Prostate gland (tissue), 2 donors: ENCODE results near the gene WDR18. TPM values are rescaled to one million over a fixed set of nuclear protein-coding genes. Genes with fewer than 3 reads are reported as not detected.

Experiments used
- DNase-seq: peaks from one replicate; pipeline ENCODE4 v3.0.0-alpha.2; 2019; ENCODE audit warnings: low spot score
- H3K27ac ChIP-seq, 2 donors: fragments of 200-600 bp; sonication (generic); 2 replicates each; pipeline ENCODE4 v1.5.1; 2017 to 2019
- H3K27me3 ChIP-seq: fragments of 200-600 bp; sonication (generic); replicated peaks from 2 replicates; pipeline ENCODE4 v1.5.1; 2019; ENCODE audit not compliant: insufficient read depth
- H3K36me3 ChIP-seq, 2 donors: fragments of 200-600 bp; sonication (generic); 1 replicate in 1 of 2; 2 replicates in 1 of 2; pipeline versions ENCODE4 v1.5.1 to v1.8.1; 2017 to 2019
- H3K4me1 ChIP-seq: fragments of 200-600 bp; sonication (generic); replicated peaks from 2 replicates; pipeline ENCODE4 v1.5.1; 2019
- H3K4me3 ChIP-seq, 2 donors: fragments of 200-600 bp; sonication (generic); 2 replicates each; pipeline ENCODE4 v1.5.1; 2017 to 2019
- H3K9me3 ChIP-seq: fragments of 200-600 bp; sonication (generic); 2 replicates; pipeline ENCODE4 v1.5.1; 2017
- CTCF ChIP-seq, 4 experiments: fragments of 200-600 bp in 2 of 4; fragments of 450-650 bp in 2 of 4; sonication (generic) in 2 of 4; IDR thresholded peaks; 1 replicate in 3 of 4; 2 replicates in 1 of 4; pipeline ENCODE4 v1.5.1; 2016 to 2019; ENCODE audit warnings: antibody characterized with exemption in 4 of 4, mild to moderate bottlenecking in 2 of 4, moderate library complexity in 2 of 4
- POLR2A ChIP-seq: fragments of 450-650 bp; IDR thresholded peaks from one replicate; pipeline ENCODE4 v1.6.1; 2016; ENCODE audit warnings: antibody characterized with exemption, mild to moderate bottlenecking
- POLR2AphosphoS5 ChIP-seq: sonication (generic); formaldehyde crosslinking; IDR thresholded peaks from one replicate; pipeline ENCODE4 v1.6.1; 2017; ENCODE audit warnings: antibody characterized with exemption
- WGBS: methylation state at CpG from one replicate; pipeline ENCODE4 v1.1.5; 2018; 5-methylcytosine and 5-hydroxymethylcytosine counted together
- intact Hi-C: fragments of 100-400 bp; cut with DNase I; formaldehyde crosslinking; loops from one replicate; pipeline ENCODE4 v1.14.2; 2022
- total RNA-seq, 2 donors: library from RNA; depleted of rRNA; stranded (reverse); fragments of >200 nt; gene quantifications; one replicate each; pipeline ENCODE4 v1.1.0, GENCODE V29; 2016

The WDR18 gene
- total RNA-seq, 2 donors from 2014 or later = 35.0 to 94.8 TPM

- no peak for TF ChIP-seq POLR2A
- TF ChIP-seq CTCF (IDR thresholded peaks at IDR 0.05) = no peak
- TF ChIP-seq POLR2AphosphoS5 = no peak
- H3K27me3 ChIP-seq = no peaks in the 10 kb centered on the region
- H3K4me3 ChIP-seq = no peak overlapping the region
- DNase-seq = no peak
- no peaks in the 10 kb centered on the region for H3K9me3 ChIP-seq
- intact Hi-C loops = loop anchor here (10.0 kb wide), 2 partner anchors 211 to 321 kb away; partner anchors contain the start of gene RNF126
- H3K27ac ChIP-seq = no peak overlapping the region
- peaks cover 0 to 14% of the 10 kb centered on the region in 2 donors for H3K36me3 ChIP-seq
- no peaks in the 10 kb centered on the region for H3K4me1 ChIP-seq
- 85% methylated on average over 14 of the region's 14 CpGs for WGBS
Measured at GRCh38 chr19:986083-986482, 1.9 kb downstream of the WDR18 start.

- DNase-seq = no peak
- no peaks in the 10 kb centered on the region for H3K9me3 ChIP-seq
- peaks cover 0 to 14% of the 10 kb centered on the region in 2 donors for H3K36me3 ChIP-seq
- intact Hi-C loops = loop anchor here (10.0 kb wide), 2 partner anchors 213 to 323 kb away; partner anchors contain the start of gene RNF126
- H3K27ac ChIP-seq = no peak overlapping the region
- H3K4me3 ChIP-seq = no peak overlapping the region
- H3K4me1 ChIP-seq = no peaks in the 10 kb centered on the region
- no peaks in the 10 kb centered on the region for H3K27me3 ChIP-seq
- TF ChIP-seq CTCF (IDR thresholded peaks at IDR 0.05) (no peak), POLR2A (no peak), POLR2AphosphoS5 (no peak)
- 85% methylated on average over 12 of the region's 14 CpGs for WGBS
Measured at GRCh38 chr19:988081-988480, 3.9 kb downstream of the WDR18 start.

GRCh38 chr19:988510-988909, 4.4 kb downstream of the WDR18 start:
- peaks cover 0 to 14% of the 10 kb centered on the region in 2 donors for H3K36me3 ChIP-seq
- intact Hi-C loops = loop anchor here (10.0 kb wide), 2 partner anchors 214 to 324 kb away; partner anchors contain the start of gene RNF126
- DNase-seq = no peak
- H3K27me3 ChIP-seq = no peaks in the 10 kb centered on the region
- WGBS = 80% methylated on average over 15 of the region's 15 CpGs
- no peak overlapping the region for H3K27ac ChIP-seq
- H3K4me3 ChIP-seq = no peak overlapping the region
- TF ChIP-seq CTCF (IDR thresholded peaks at IDR 0.05) (no peak), POLR2AphosphoS5 (no peak), POLR2A (no peak)
- H3K9me3 ChIP-seq = no peaks in the 10 kb centered on the region
- no peaks in the 10 kb centered on the region for H3K4me1 ChIP-seq

- Histone ChIP-seq H3K4me1 (no peaks in the 10 kb centered on the region), H3K27me3 (no peaks in the 10 kb centered on the region), H3K4me3 (no peak overlapping the region), H3K27ac (no peak overlapping the region), H3K36me3 (peaks cover 0 to 14% of the 10 kb centered on the region in 2 donors), H3K9me3 (no peaks in the 10 kb centered on the region)
- intact Hi-C loops = loop anchor here (10.0 kb wide), 2 partner anchors 215 to 325 kb away; partner anchors contain the start of gene RNF126
- WGBS = 90% methylated on average over 24 of the region's 25 CpGs
- no peak for DNase-seq
- TF ChIP-seq CTCF (IDR thresholded peaks at IDR 0.05) (no peak), POLR2A (no peak), POLR2AphosphoS5 (no peak)
Measured at GRCh38 chr19:989381-990081, 5.4 kb downstream of the WDR18 start.

GRCh38 chr19:990119-990571, 6.0 kb downstream of the WDR18 start:
- no peak for DNase-seq
- Histone ChIP-seq H3K27me3 (no peaks in the 10 kb centered on the region), H3K4me1 (no peaks in the 10 kb centered on the region), H3K9me3 (no peaks in the 10 kb centered on the region), H3K4me3 (no peak overlapping the region), H3K36me3 (peaks cover 0 to 14% of the 10 kb centered on the region in 2 donors), H3K27ac (no peak overlapping the region)
- TF ChIP-seq POLR2A = no peak
- no peak for TF ChIP-seq POLR2AphosphoS5
- TF ChIP-seq CTCF (IDR thresholded peaks at IDR 0.05) = no peak
- intact Hi-C loops = no loop called here
- WGBS = 73% methylated on average over 26 of the region's 27 CpGs
